GM12874 (cell line): ENCODE results near the gene MSL3.

Experiments
- CTCF ChIP-seq: IDR thresholded peaks from 2 replicates; pipeline ENCODE4 v1.5.1; 2011; ENCODE audit warnings: low read depth, mild to moderate bottlenecking, control low read depth, low read length, moderate library complexity; ENCODE audit not compliant: insufficient read depth

Gene MSL3

DNA sequence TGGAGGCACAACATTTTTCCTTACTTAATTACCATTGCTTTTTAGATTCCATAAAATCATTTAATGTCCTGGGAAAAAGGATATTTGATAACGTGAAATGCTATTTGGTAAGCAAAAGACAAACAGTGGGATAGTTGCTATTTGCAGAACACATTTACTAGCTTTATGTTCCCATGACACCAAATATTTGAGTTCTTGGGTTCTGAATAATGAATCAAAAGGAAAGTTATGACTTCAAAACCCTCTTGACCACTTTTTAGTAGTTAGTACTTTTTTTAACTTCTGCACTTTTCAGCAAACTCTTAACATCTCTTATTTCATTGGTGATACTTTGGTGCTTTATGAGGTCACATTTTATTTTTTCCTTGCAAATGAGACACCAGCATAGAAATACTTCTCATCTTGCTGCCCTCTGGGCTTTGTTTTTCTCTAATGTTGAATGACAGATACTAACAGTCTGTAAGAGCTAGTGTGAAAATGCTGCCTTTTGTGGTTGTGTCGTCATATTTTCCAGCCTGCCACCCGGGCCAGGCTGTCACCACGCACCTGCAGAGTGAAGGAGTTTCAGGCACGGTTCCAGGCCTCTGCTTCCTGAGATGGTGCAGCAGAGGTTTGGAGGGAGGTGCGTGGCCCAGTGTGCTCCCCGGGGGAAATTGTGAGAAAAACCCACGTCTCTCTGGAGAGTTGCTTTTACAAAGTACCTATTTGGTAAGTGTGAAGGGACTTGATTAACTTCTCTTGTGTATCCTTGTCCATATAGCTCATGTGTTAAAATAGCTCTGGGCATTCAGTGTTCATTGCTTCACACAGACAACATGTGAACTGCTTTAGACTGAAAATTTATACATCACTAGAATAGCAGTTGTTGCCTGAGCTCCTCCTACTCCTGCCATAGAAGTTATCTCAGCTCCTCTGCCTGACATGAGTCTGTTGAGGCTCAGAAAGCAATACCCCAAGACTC is 34.7 kb downstream of the MSL3 start:
- no peak for TF ChIP-seq CTCF

DNA sequence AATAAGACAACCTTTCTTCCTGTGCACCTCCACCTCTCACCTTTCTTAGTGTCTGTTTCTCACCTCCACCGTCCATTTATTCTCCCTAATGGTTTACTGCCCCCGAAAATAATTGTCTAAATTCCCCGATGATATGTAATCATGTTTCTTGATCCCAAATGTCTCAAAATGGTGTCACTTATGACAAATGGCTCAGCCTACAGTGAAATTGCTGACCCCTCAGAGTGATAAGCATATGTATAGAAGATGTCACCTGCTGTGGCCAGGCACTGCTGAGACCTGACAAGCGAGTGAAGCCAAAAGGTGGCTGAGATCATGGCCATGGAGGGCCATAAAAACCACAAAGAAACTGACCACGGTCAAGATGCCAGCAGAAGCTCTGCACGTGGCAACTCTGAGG is 35.7 kb downstream of the MSL3 start:
- TF ChIP-seq CTCF: no peak

DNA sequence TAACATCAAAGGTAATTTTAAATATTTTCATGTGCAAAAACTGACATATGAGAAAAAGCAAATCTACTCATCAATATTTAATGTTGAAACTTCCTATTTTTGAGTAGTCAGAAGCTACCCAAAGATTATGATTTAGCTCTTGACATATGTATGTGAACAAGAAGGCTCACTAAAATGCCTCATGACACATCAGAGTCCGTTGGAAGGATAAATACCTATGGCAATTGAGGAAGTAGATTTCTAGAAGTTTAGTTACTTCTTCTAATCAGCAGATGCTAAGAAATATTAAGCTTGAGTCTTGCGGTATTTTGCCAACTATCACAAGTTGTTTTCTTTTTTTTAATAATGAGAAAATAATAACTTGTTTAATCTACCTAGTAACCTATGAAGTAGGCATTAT is 55.3 kb downstream of the MSL3 start:
- no peak for TF ChIP-seq CTCF
